H7 (cell line): ENCODE results near the gene ECSCR. TPM values are rescaled to one million over a fixed set of nuclear protein-coding genes. Genes with fewer than 3 reads are reported as not detected.
"Not testable (repeated sequence)": the region's sequence is repeated elsewhere in the genome, so short reads cannot be mapped to it uniquely, and the experiment has no call there.

Source experiments
- DNase-seq: peaks from one replicate; pipeline ENCODE4 v3.0.0; 2012
- H3K27me3 ChIP-seq: 2 replicates; pipeline ENCODE4 v1.6.0; 2011; ENCODE audit warnings: mild to moderate bottlenecking, low read length; ENCODE audit not compliant: control insufficient read depth, insufficient read depth
- H3K36me3 ChIP-seq: replicated peaks from 2 replicates; pipeline ENCODE4 v1.5.1; 2011; ENCODE audit warnings: low read length; ENCODE audit not compliant: control insufficient read depth, insufficient read depth
- H3K4me3 ChIP-seq: 2 replicates; pipeline ENCODE4 v1.5.1; 2011; ENCODE audit warnings: low read depth, mild to moderate bottlenecking, control low read depth, low read length, moderate library complexity; ENCODE audit not compliant: insufficient read depth
- total RNA-seq: library from RNA; depleted of rRNA; stranded (reverse); fragments of >200 nt; shearing (Covaris generic); gene quantifications from 2 replicates; pipeline ENCODE4 v1.2.3, GENCODE V29; 2014; rRNA removed

The ECSCR gene, protein sequence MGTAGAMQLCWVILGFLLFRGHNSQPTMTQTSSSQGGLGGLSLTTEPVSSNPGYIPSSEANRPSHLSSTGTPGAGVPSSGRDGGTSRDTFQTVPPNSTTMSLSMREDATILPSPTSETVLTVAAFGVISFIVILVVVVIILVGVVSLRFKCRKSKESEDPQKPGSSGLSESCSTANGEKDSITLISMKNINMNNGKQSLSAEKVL
- 4.6 and 6.4 TPM in 2 replicates for total RNA-seq

DNA sequence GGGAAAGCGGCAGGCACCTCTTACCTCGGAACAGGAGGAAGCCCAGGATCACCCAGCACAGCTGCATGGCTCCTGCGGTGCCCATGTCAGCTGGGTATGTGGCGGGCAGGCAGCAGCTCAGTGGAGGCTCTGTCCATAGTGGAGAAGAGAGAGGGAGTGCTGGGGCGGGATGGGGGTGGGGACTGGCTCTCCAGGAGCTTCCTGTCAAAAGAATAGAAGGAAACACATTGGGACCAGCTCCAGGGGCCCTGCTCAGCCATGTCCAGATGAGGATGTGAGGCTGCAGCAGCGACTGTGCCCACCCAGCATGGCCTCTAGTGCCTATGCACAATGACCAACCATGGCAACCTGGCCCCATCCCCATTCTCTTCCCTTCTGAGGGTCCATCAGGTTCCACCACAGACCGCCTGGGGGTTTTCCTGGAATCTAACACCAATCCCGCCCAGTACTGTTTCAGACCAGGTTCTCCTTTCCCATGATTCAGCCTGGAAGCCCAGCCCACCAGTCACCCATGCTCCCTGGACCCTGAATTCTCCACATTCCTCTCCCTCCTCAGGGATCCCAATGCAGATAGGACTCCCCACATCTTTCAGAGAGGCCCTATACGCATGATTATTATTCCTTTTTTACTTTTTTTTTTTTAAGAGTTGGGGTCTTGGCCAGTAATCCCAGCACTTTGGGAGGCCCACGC lies at the start of gene ECSCR:
Gene ECSCR, minus strand, starts transcription at position 158 of the 691 bp plus-strand sequence. Its CDS starts 73 bp downstream, at position 85.
- H3K27me3 ChIP-seq = no peaks in the 10 kb centered on the region
- peak; percentile 57 for DNase-seq
- no peak within 1 kb of the TSS for H3K4me3 ChIP-seq
- no peaks in the 10 kb centered on the region for H3K36me3 ChIP-seq

DNA sequence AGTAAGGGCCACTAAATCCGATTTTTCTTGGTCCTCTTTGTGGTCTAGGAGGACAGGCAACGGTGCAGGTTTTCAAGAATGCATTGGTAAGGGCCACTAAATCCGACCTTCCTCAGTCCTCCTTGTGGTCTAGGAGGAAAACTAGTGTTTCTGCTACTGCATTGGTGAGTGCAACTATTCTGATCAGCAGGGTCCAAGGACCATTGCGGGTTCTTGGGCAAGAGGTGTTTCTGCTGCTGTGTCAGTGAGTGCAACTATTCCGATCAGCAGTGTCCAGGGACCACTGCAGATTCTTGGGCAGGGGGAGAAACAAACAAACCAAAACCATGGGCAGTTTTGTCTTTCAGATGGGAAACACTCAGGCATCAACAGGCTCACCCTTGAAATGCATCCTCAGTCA lies 42.2 kb upstream of the ECSCR start:
- not testable (repeated sequence) for DNase-seq, H3K4me3 ChIP-seq, H3K27me3 ChIP-seq, H3K36me3 ChIP-seq

DNA sequence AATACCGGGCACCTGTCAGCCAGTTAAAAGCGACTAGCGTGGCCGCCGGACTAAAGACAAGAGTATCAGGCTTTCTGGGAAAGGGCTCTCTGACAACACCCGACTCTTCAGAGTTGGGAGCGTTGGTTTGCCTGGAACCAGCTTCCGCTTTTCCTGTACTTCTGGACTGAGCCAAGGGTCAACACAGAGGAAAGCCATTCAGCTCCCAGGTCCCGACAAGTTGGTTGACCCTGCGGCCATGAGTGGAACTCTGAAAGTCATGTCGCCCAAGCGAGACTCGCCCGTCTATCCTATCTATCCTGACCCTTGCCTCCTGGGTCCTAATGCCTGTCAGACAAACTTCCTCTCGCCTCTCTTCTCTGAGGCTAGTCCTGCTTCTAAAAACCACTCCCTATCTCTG lies 41.3 kb upstream of the ECSCR start:
- peak overlapping the region; percentile 38; the same call in 1 of the 2 replicates for H3K4me3 ChIP-seq
- not testable (repeated sequence) for H3K27me3 ChIP-seq, DNase-seq, H3K36me3 ChIP-seq

DNA sequence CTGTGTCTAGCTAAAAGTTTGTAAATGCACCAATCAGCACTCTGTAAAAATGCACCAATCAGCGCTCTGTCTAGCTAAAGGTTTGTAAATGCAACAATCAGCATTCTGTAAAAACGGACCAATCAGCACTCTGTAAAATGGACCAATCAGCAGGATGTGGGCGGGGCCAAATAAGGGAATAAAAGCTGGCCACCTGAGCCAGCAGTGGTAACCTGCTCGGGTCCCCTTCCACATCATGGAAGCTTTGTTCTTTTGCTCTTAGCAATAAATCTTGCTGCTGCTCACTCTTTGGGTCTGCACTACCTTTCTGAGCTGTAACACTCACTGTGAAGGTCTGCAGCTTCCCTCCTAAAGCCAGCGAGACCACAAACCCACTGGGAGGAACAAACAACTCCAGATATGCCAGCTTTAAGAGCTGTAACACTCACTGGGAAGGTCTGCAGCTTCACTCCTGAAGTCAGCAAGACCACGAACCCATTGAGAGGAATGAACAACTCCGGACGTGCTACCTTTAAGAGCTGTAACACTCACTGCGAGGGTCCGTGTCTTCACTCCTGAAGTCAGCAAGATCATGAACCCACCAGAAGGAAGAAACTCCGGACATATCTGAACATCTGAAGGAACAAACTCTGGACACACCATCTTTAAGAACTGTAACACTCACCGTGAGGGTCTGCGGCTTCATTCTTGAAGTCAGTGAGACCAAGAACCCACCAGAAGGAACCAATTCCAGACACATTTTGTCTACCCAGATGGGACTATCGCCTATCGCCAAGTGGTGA lies 40.7 kb upstream of the ECSCR start:
- not testable (repeated sequence) for H3K27me3 ChIP-seq, H3K36me3 ChIP-seq, H3K4me3 ChIP-seq, DNase-seq

DNA sequence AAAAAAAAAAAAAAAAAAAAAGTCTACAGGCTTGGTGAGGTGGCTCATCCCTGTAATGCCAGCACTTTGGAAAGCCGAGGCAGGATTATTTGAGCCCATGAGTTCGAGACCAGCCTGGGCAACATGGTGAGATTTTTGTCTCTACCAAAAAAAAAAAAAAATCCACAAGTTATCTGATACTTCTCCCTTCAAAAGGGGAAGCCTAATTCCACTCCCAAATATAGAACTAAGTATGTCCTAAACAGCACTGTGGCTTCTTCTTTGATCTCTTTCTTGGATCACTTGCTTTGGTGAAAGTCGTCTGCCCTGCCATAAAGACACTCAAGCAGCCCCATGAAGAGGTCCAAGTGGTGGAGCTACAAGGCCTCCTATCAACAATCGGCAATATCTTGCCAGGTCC lies 38.8 kb upstream of the ECSCR start:
- no peak for DNase-seq
- Histone ChIP-seq H3K36me3 (no peaks in the 10 kb centered on the region), H3K4me3 (no peak overlapping the region), H3K27me3 (no peaks in the 10 kb centered on the region)

DNA sequence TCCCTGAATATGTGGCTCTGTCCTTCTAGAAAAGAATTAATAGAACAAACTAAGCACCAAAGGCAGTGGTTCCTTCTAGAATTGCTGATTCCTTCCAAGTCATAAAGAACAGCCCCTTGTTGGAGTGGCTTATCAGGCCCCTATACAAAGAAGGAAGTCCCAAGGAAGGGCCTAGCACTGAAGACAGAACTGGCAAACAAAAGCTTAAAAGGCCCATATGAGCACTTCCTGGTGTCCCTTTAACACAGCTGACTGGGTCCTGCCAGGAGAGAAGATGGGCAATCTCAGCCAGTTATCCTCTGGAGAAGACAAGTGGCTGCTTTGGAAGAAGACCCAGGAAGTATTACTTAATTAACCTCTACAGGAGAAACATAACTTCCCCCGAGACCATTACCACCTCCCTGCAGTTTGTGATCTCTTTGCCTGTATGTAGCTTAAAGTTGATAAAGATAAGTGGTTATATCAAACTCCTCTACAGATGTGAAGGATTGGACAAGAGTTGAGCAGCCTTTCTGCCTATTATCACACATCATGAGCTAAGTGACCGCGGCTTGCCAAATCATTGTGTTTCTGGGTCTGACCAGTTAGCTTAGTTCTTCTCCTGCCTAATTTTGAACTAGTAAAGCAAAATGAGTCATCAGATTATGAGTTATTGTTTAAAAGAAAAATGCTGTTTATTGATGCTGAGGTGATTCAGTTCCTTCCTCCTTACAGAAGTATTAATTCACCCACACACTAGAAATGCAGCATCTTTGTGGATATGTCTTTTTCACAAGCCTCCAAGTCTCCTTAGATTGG lies 33.3 kb upstream of the ECSCR start:
- H3K36me3 ChIP-seq = no peaks in the 10 kb centered on the region
- no peak for DNase-seq
- no peak overlapping the region for H3K4me3 ChIP-seq
- no peaks in the 10 kb centered on the region for H3K27me3 ChIP-seq

DNA sequence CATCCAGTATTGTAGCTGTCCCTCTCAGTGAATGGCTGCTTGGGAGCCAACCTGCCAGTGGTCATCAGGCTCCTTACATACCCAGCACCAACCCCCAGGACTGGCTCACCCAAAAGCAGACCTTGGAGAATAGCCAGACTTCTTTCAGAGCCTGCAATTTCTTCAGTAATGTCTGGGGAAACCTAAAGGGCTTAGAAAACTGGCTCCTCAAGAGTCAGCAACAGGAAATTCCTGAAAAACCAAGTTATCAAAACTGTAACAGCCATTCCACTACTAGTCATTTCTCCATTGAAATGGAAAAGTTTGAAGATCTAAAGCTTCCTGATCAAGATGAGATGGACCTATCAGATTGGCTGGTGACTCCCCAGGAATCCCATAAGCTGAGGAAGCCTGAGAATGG lies 32.3 kb upstream of the ECSCR start:
- Histone ChIP-seq H3K4me3 (no peak overlapping the region), H3K27me3 (no peaks in the 10 kb centered on the region), H3K36me3 (no peaks in the 10 kb centered on the region)
- no peak for DNase-seq

DNA sequence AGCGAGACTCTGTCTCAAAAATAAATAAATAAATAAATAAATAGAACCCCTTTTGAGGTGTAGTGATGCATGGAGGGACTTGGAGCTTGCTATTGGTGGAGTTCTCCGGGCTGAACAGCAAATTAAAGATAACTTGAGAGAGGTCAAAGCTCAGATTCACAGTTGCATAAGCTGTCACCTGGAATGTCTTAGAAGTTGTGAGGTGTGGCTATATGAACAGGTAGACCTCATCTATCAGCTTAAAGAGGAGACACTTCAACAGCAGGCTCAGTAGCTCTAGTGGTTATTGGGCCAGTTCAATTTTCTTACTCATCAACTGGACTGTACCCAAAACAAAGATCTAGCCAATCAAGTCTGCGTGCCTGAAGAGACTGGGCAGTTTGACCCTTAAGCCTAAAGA lies 31.7 kb upstream of the ECSCR start:
- Histone ChIP-seq H3K27me3 (no peaks in the 10 kb centered on the region), H3K36me3 (no peaks in the 10 kb centered on the region), H3K4me3 (no peak overlapping the region)
- DNase-seq = no peak

DNA sequence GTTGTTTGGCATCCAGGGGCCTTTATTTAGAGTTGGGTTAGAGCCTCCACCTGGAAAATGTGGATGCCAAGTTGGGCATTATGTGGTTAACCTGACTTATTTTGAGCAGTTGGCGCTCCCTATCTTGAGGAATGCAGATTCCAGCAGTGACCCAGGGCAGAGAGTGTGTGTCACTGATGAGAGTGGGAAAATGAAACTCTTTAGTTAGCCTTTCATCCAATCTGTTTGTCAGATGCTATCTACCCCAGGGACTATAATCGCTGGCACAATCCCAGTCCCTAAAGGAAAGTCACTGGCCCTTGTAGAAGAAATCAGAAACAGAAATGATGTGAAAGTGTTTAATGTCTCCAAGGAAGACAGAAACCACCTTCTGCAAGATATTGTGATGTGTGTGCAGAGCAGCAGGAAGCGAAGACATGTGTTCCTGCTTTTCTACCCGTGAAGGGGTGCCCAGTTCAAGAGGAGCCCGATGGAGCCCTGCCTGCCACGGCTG lies 30.2 kb upstream of the ECSCR start:
- H3K4me3 ChIP-seq = no peak overlapping the region
- H3K27me3 ChIP-seq = no peaks in the 10 kb centered on the region
- no peaks in the 10 kb centered on the region for H3K36me3 ChIP-seq
- no peak for DNase-seq

DNA sequence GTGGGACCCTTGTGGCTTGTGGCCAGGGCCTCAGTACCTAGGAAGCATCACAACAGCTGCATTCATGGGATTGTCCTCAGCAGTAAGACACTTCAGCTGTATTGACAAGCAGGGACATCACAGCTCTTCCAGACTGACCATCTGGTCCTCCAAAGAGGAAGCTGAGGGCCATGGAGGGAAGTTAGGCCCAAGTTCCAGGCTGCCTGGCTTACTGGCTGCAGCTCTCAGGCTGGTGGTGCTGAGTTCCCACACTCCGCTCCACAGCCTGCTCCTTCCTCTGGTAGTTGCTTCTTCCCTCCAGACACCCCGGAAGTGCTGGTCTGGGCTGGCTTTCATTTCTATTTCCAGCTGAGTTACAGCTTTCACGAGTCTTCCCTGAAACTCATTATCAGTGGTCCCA lies 25.7 kb upstream of the ECSCR start:
- Histone ChIP-seq H3K27me3 (no peaks in the 10 kb centered on the region), H3K36me3 (no peaks in the 10 kb centered on the region), H3K4me3 (no peak overlapping the region)
- no peak for DNase-seq

DNA sequence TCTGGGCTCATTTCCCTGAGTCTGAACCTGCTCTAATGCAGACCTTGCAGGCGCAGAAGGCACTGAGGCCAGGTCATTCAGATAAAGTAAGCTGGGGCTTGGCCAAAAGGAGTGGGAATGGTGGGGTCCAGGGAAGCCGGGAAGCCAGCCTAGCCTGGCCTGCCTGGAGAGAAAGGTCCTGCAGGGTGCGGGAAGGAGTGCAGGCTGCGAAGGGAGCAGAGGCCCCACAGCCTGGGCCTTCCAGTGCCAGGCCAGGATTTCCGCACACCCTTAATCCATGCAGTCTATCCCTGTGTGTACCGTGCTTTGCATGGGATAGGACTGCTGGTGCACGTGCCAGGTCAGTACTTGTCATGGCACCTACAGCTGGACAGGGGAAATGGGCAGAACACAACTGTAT lies 23.7 kb upstream of the ECSCR start:
- no peaks in the 10 kb centered on the region for H3K27me3 ChIP-seq
- H3K4me3 ChIP-seq = no peak overlapping the region
- no peaks in the 10 kb centered on the region for H3K36me3 ChIP-seq
- DNase-seq = peak; percentile 66

DNA sequence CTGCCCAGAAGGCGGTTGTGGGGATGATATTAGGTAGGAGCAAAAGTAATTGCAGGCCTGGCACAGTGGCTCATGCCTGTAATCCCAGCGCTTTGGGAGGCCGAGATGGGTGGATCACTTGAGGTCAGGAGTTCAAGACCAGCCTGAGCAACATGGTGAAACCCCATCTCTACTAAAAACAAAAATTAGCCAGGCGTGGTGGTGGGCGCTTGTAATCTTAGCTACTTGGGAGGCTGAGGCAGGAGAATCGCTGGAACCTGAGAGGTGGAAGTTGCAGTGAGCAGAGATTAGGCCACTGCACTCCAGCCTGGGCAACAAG lies 20.3 kb upstream of the ECSCR start:
- H3K4me3 ChIP-seq, DNase-seq, H3K36me3 ChIP-seq, H3K27me3 ChIP-seq: not testable (repeated sequence)

DNA sequence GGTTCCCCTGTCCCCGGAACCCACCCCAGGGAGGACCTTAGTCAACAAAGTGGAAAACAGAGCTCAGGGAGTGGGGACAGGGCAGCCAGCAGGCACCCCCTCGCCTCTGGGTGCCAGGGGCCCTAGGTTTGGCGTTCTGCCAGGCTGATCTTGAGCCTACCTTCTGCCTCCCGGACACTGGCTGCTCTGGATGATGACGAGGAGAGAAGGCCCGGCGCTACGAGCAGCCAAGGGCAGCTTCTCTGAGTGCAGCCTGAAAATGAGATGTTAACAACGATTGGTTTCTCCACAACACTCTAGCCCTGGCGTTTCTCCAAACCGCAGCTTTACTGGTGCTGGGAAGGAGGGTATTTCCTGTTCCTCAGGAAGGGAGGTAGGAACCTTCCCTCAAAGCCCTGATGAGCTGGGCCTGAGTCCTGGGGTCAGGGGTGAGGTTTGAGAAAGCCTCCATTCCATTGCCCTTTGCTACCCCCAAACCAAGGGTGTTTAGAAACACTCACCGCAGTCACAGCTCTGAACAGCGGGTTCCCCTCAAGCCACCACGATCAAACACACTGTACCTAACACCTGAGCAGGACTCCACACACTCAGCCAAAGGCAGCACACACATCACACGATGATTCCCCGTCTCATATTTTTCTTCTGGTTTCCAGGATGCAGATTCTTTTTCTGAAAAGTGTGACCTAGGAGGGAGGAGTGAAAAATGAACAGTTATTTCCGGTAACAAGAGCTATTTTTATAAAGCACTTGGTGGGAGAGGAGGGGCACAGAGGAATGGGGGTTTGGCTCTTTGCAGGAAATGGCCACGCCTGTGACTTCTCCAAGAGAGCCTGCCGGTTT lies 19.7 kb upstream of the ECSCR start, which contains the start of gene STING1:
Gene STING1, minus strand, starts transcription at position 709 of the 840 bp plus-strand sequence. CDS start 1,054 bp downstream, outside the sequence.
- Histone ChIP-seq H3K4me3 (no peak within 1 kb of the TSS), H3K27me3 (no peaks in the 10 kb centered on the region), H3K36me3 (no peaks in the 10 kb centered on the region)
- DNase-seq = no peak
